ENCODE data around the gene TSPAN14.

DNA sequence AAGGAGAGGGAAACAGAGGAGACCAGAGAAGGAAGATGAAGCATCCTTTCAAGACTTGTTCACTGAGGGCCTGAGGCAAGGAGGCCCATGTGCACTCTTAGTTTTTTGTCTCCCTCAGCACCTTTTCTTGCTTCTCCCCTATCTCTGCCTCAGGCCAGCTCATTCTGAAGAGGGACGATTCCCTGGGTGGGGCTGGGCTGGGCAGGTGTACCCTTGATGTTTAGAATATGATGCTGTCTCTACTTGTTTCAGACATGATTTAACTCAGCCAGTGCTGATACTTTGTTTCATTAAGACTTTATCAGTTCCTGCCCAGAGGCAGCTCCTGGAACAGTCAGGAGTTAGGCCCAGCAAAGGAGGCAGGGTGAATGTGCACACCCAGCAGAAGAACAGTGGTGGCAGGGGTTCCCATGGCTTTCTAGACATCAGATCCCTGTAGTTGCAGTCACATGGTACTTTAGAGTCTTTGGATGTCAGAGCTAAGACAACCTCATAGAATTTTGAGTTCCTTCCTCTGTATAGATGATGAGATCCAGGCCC, 42.4 kb upstream of the TSPAN14 start:
- TF ChIP-seq, protein P1, sequence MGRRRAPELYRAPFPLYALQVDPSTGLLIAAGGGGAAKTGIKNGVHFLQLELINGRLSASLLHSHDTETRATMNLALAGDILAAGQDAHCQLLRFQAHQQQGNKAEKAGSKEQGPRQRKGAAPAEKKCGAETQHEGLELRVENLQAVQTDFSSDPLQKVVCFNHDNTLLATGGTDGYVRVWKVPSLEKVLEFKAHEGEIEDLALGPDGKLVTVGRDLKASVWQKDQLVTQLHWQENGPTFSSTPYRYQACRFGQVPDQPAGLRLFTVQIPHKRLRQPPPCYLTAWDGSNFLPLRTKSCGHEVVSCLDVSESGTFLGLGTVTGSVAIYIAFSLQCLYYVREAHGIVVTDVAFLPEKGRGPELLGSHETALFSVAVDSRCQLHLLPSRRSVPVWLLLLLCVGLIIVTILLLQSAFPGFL (CRISPR knock-in tag; IDR thresholded peaks at IDR 0.05), result no peak
- TF ChIP-seq ASH2L (IDR thresholded peaks at IDR 0.05; ENCODE audit: insufficient read length, low read depth, low read length), result no peak
- TF ChIP-seq, protein P2, sequence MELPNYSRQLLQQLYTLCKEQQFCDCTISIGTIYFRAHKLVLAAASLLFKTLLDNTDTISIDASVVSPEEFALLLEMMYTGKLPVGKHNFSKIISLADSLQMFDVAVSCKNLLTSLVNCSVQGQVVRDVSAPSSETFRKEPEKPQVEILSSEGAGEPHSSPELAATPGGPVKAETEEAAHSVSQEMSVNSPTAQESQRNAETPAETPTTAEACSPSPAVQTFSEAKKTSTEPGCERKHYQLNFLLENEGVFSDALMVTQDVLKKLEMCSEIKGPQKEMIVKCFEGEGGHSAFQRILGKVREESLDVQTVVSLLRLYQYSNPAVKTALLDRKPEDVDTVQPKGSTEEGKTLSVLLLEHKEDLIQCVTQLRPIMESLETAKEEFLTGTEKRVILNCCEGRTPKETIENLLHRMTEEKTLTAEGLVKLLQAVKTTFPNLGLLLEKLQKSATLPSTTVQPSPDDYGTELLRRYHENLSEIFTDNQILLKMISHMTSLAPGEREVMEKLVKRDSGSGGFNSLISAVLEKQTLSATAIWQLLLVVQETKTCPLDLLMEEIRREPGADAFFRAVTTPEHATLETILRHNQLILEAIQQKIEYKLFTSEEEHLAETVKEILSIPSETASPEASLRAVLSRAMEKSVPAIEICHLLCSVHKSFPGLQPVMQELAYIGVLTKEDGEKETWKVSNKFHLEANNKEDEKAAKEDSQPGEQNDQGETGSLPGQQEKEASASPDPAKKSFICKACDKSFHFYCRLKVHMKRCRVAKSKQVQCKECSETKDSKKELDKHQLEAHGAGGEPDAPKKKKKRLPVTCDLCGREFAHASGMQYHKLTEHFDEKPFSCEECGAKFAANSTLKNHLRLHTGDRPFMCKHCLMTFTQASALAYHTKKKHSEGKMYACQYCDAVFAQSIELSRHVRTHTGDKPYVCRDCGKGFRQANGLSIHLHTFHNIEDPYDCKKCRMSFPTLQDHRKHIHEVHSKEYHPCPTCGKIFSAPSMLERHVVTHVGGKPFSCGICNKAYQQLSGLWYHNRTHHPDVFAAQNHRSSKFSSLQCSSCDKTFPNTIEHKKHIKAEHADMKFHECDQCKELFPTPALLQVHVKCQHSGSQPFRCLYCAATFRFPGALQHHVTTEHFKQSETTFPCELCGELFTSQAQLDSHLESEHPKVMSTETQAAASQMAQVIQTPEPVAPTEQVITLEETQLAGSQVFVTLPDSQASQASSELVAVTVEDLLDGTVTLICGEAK (IDR thresholded peaks at IDR 0.05), result no peak
- TF ChIP-seq, protein P2 (CRISPR knock-in tag; IDR thresholded peaks at IDR 0.05), result no peak
- TF ChIP-seq ZNF589 (CRISPR knock-in tag; conservative IDR thresholded peaks at IDR 0.05), result no peak
- TF ChIP-seq, protein P3, sequence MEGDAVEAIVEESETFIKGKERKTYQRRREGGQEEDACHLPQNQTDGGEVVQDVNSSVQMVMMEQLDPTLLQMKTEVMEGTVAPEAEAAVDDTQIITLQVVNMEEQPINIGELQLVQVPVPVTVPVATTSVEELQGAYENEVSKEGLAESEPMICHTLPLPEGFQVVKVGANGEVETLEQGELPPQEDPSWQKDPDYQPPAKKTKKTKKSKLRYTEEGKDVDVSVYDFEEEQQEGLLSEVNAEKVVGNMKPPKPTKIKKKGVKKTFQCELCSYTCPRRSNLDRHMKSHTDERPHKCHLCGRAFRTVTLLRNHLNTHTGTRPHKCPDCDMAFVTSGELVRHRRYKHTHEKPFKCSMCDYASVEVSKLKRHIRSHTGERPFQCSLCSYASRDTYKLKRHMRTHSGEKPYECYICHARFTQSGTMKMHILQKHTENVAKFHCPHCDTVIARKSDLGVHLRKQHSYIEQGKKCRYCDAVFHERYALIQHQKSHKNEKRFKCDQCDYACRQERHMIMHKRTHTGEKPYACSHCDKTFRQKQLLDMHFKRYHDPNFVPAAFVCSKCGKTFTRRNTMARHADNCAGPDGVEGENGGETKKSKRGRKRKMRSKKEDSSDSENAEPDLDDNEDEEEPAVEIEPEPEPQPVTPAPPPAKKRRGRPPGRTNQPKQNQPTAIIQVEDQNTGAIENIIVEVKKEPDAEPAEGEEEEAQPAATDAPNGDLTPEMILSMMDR (CRISPR knock-in tag; IDR thresholded peaks at IDR 0.05), result no peak
- no peak for TF ChIP-seq CBFB (CRISPR knock-in tag; IDR thresholded peaks at IDR 0.05)
- TF ChIP-seq ISX (CRISPR knock-in tag; conservative IDR thresholded peaks at IDR 0.05), result no peak
- no peak for TF ChIP-seq CENPX (CRISPR knock-in tag; IDR thresholded peaks at IDR 0.05)
- TF ChIP-seq TAF15 (IDR thresholded peaks at IDR 0.05; ENCODE audit: low read depth, low read length, poor library complexity, severe bottlenecking), result no peak
- no peak for TF ChIP-seq SMAD1 (CRISPR knock-in tag; IDR thresholded peaks at IDR 0.05; ENCODE audit: borderline replicate concordance, low read depth)
- TF ChIP-seq POLR2AphosphoS5 (IDR thresholded peaks at IDR 0.05; ENCODE audit: low read depth, low read length), result no peak
- no peak for TF ChIP-seq HNRNPK (IDR thresholded peaks at IDR 0.05; ENCODE audit: low read depth, low read length, poor library complexity, severe bottlenecking)
